ENCODE measurements around the gene RTTN.
"Not testable (repeated sequence)": the region's sequence is repeated elsewhere in the genome, so short reads cannot be mapped to it uniquely, and the experiment has no call there.

Gene RTTN

GRCh38 chr18:70148039-70148938 lies 57.2 kb downstream of the RTTN start:
- DNase-seq = no peak

- DNase-seq = no peak
Observed at GRCh38 chr18:70146174-70146573, 59.3 kb downstream of the RTTN start.

GRCh38 chr18:70142001-70142400 lies 63.5 kb downstream of the RTTN start:
- DNase-seq = no peak

GRCh38 chr18:70139138-70139537 lies 66.3 kb downstream of the RTTN start:
- DNase-seq = no peak

GRCh38 chr18:70135604-70136003 lies 69.9 kb downstream of the RTTN start:
- no peak for DNase-seq

- DNase-seq = no peak
Observed at GRCh38 chr18:70132999-70133398, 72.5 kb downstream of the RTTN start.

GRCh38 chr18:70128271-70128670 lies 77.2 kb downstream of the RTTN start:
- DNase-seq = no peak

- DNase-seq = no peak
Observed at GRCh38 chr18:70127359-70127758, 78.1 kb downstream of the RTTN start.

- DNase-seq = no peak
Observed at GRCh38 chr18:70126832-70127231, 78.7 kb downstream of the RTTN start.

GRCh38 chr18:70124139-70124538 lies 81.3 kb downstream of the RTTN start:
- DNase-seq = no peak

- no peak for DNase-seq
Observed at GRCh38 chr18:70121842-70122241, 83.6 kb downstream of the RTTN start.

- no peak for DNase-seq
Observed at GRCh38 chr18:70116949-70117348, 88.5 kb downstream of the RTTN start.

- no peak for DNase-seq
Observed at GRCh38 chr18:70113511-70113910, 92.0 kb downstream of the RTTN start.

GRCh38 chr18:70110678-70111077 lies 94.8 kb downstream of the RTTN start:
- no peak for DNase-seq

- DNase-seq = no peak
Observed at GRCh38 chr18:70107091-70107490, 98.4 kb downstream of the RTTN start.

GRCh38 chr18:70102854-70103253 lies 102.6 kb downstream of the RTTN start:
- DNase-seq = not testable (repeated sequence)

GRCh38 chr18:70089858-70090257 lies 115.6 kb downstream of the RTTN start:
- no peak for DNase-seq

GRCh38 chr18:70086085-70086484 lies 119.4 kb downstream of the RTTN start:
- no peak for DNase-seq

GRCh38 chr18:70085641-70086040 lies 119.8 kb downstream of the RTTN start:
- DNase-seq = no peak

- no peak for DNase-seq
Observed at GRCh38 chr18:70082430-70082829, 123.1 kb downstream of the RTTN start.

GRCh38 chr18:70078106-70078505 lies 127.4 kb downstream of the RTTN start:
- no peak for DNase-seq

- no peak for DNase-seq
Observed at GRCh38 chr18:70075906-70076305, 129.6 kb downstream of the RTTN start.

GRCh38 chr18:70074116-70074515 lies 131.4 kb downstream of the RTTN start:
- no peak for DNase-seq

GRCh38 chr18:70073432-70073831 lies 132.1 kb downstream of the RTTN start:
- DNase-seq = no peak

- peak; percentile 16 for DNase-seq
Observed at GRCh38 chr18:70072678-70073077, 132.8 kb downstream of the RTTN start.

Data from activated CD4-positive, alpha-beta T cell treated with anti-CD3 and anti-CD28 coated beads, Interleukin-10, Interleukin-2, amounts not matched to agents 100 ng/mL and 50 ng/mL, durations not matched to agents 16 hours and 8 hours (primary cell).